ENCODE data around the gene STK38. TPM values are rescaled to one million over a fixed set of nuclear protein-coding genes. Genes with fewer than 3 reads are reported as not detected.
"Not testable (repeated sequence)": the region's sequence is repeated elsewhere in the genome, so short reads cannot be mapped to it uniquely, and the experiment has no call there.

STK38 gene
- total RNA-seq, 2 experiments from 2014 or later = 47.0 to 48.4 TPM

DNA sequence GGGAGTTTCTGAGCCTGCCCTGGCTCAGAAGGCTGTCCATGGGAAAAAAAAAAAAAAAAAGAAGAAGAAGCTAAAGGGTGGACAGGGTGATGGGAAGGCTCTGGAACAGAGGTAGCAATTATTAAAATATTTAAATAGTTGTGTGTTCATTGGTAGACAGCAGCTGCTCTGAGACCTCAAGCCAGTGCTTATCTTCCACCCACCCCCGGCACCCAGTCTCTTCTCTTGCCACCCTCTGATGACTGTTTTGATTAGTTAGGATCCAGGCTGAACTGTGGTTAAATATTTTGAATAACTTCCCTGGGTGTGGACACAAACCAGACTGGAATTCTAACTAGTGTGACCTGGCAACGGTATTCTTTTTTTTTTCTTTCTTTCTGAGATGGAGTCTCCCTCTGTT lies 30.0 kb upstream of the STK38 start:
- Histone ChIP-seq H3K36me3 (ENCODE audit: insufficient read depth, low read length) (no peaks in the 10 kb centered on the region), H3K9me3 (ENCODE audit: control insufficient read depth in 1 of 2, insufficient read depth in 1 of 2, low read length in 2 of 2) (no peaks in the 10 kb centered on the region), H3K4me3 (ENCODE audit: low read length) (no peak overlapping the region), H3K4me1 (ENCODE audit: insufficient read depth, low read length) (peaks cover 2% of the 10 kb centered on the region), H3K27me3 (ENCODE audit: control insufficient read depth in 1 of 2, insufficient read depth in 2 of 2, low read length in 2 of 2) (no peaks in the 10 kb centered on the region), H3K27ac (ENCODE audit: low read depth in 1 of 2, low read length in 2 of 2) (no peak overlapping the region)
- no peak overlapping the region for H3K4me3 Mint-ChIP-seq
- ATAC-seq (ENCODE audit: poor library complexity) (no peak), DNase-seq (no peak)
- POLR2A ChIA-PET = interaction anchor here (1.0 to 1.6 kb wide), 2 partner anchors 31 to 33 kb away, joined by 3 to 4 read pairs; no protein-coding TSS in a partner anchor
- CTCF ChIA-PET = no interaction called here
- intact Hi-C loops (cut with DNase I, micrococcal nuclease) = loop anchor here in 1 of 2 experiments (5.0 kb wide), 1 partner anchor 155 kb away; no protein-coding TSS in a partner anchor
- no peaks in the 10 kb centered on the region for H3K36me3 Mint-ChIP-seq (ENCODE audit: low read depth)
- no peak overlapping the region for H3K27ac Mint-ChIP-seq
- H3K4me1 Mint-ChIP-seq (ENCODE audit: low read depth) = peaks cover 9% of the 10 kb centered on the region
- TF ChIP-seq, protein P1, sequence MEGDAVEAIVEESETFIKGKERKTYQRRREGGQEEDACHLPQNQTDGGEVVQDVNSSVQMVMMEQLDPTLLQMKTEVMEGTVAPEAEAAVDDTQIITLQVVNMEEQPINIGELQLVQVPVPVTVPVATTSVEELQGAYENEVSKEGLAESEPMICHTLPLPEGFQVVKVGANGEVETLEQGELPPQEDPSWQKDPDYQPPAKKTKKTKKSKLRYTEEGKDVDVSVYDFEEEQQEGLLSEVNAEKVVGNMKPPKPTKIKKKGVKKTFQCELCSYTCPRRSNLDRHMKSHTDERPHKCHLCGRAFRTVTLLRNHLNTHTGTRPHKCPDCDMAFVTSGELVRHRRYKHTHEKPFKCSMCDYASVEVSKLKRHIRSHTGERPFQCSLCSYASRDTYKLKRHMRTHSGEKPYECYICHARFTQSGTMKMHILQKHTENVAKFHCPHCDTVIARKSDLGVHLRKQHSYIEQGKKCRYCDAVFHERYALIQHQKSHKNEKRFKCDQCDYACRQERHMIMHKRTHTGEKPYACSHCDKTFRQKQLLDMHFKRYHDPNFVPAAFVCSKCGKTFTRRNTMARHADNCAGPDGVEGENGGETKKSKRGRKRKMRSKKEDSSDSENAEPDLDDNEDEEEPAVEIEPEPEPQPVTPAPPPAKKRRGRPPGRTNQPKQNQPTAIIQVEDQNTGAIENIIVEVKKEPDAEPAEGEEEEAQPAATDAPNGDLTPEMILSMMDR (IDR thresholded peaks at IDR 0.05) = no peak
- H3K27me3 Mint-ChIP-seq = no peaks in the 10 kb centered on the region
- H3K9me3 Mint-ChIP-seq = no peaks in the 10 kb centered on the region

DNA sequence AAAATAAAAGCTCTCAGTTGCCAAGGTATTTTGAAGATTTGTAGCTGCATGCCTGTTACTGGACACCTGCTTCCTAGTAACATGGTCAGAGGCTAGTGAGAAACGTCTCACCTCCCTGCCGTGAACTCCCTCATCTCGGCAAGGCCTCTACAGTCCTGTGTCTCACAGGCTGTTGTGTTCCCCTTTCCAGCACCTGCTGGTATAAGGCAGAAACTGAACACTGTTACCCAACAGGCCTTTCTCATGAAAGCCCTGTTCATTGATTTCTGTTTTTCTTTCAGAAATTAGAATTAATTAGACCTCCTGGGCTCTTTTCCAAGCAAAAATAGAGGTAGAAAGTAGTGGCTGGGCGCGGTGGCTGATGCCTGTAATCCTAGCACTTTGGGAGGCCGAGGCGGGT lies 29.3 kb upstream of the STK38 start:
- Histone ChIP-seq H3K4me1 (ENCODE audit: insufficient read depth, low read length) (peaks cover 2% of the 10 kb centered on the region), H3K36me3 (ENCODE audit: insufficient read depth, low read length) (no peaks in the 10 kb centered on the region), H3K27ac (ENCODE audit: low read depth in 1 of 2, low read length in 2 of 2) (no peak overlapping the region), H3K27me3 (ENCODE audit: control insufficient read depth in 1 of 2, insufficient read depth in 2 of 2, low read length in 2 of 2) (no peaks in the 10 kb centered on the region), H3K9me3 (ENCODE audit: control insufficient read depth in 1 of 2, insufficient read depth in 1 of 2, low read length in 2 of 2) (no peaks in the 10 kb centered on the region), H3K4me3 (ENCODE audit: low read length) (no peak overlapping the region)
- TF ChIP-seq, protein P1 (IDR thresholded peaks at IDR 0.05) = no peak
- DNase-seq (no peak), ATAC-seq (ENCODE audit: poor library complexity) (no peak)
- H3K4me3 Mint-ChIP-seq = no peak overlapping the region
- peaks cover 9% of the 10 kb centered on the region for H3K4me1 Mint-ChIP-seq (ENCODE audit: low read depth)
- H3K9me3 Mint-ChIP-seq = no peaks in the 10 kb centered on the region
- CTCF ChIA-PET = interaction anchor here (0.7 kb wide), 1 partner anchor 17 kb away, joined by 3 read pairs; no protein-coding TSS in a partner anchor
- POLR2A ChIA-PET = interaction anchor here (1.0 to 2.1 kb wide), 3 partner anchors 17 to 32 kb away, joined by 3 to 6 read pairs (median 4); no protein-coding TSS in a partner anchor
- intact Hi-C loops (cut with DNase I, micrococcal nuclease) = loop anchor here in 1 of 2 experiments (5.0 kb wide), 1 partner anchor 154 kb away; no protein-coding TSS in a partner anchor
- H3K27ac Mint-ChIP-seq = no peak overlapping the region
- no peaks in the 10 kb centered on the region for H3K27me3 Mint-ChIP-seq
- H3K36me3 Mint-ChIP-seq (ENCODE audit: low read depth) = no peaks in the 10 kb centered on the region

DNA sequence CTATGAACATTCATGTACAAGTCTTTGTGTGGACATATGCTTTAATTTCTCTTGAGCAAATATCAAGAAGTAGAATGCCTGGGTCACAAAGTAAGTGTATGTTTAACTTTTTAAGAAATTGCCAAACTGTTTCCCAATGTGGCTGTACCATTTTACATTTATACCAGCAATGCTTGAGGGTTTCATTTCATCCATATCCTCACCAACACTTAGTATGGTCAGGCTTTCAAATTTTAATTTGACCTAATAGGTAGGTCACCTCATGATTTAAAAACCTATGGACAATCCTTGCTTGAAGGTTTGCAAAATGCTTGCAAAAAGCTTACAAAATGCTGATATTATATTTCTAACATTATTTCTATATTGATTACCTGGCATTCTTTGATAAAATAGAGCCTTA lies 27.4 kb upstream of the STK38 start:
- H3K27ac Mint-ChIP-seq = no peak overlapping the region
- DNase-seq = no peak
- H3K4me3 Mint-ChIP-seq = no peak overlapping the region
- intact Hi-C loops (cut with DNase I, micrococcal nuclease) = loop anchor here in 1 of 2 experiments (5.0 kb wide), 1 partner anchor 152 kb away; no protein-coding TSS in a partner anchor
- peaks cover 7% of the 10 kb centered on the region for H3K4me1 Mint-ChIP-seq (ENCODE audit: low read depth)
- TF ChIP-seq, protein P1 (IDR thresholded peaks at IDR 0.05) = no peak
- no peaks in the 10 kb centered on the region for H3K27me3 Mint-ChIP-seq
- Histone ChIP-seq H3K36me3 (ENCODE audit: insufficient read depth, low read length) (no peaks in the 10 kb centered on the region), H3K27ac (ENCODE audit: low read depth in 1 of 2, low read length in 2 of 2) (no peak overlapping the region), H3K4me1 (ENCODE audit: insufficient read depth, low read length) (peaks cover 2% of the 10 kb centered on the region), H3K27me3 (ENCODE audit: control insufficient read depth in 1 of 2, insufficient read depth in 2 of 2, low read length in 2 of 2) (no peaks in the 10 kb centered on the region), H3K4me3 (ENCODE audit: low read length) (no peak overlapping the region), H3K9me3 (ENCODE audit: control insufficient read depth in 1 of 2, insufficient read depth in 1 of 2, low read length in 2 of 2) (no peaks in the 10 kb centered on the region)
- ATAC-seq (ENCODE audit: poor library complexity) = no peak
- ChIA-PET CTCF (no interaction called here), POLR2A (interaction anchor here (2.1 kb wide), 1 partner anchor 19 kb away, joined by 6 read pairs; no protein-coding TSS in a partner anchor)
- H3K36me3 Mint-ChIP-seq (ENCODE audit: low read depth) = no peaks in the 10 kb centered on the region
- no peaks in the 10 kb centered on the region for H3K9me3 Mint-ChIP-seq

DNA sequence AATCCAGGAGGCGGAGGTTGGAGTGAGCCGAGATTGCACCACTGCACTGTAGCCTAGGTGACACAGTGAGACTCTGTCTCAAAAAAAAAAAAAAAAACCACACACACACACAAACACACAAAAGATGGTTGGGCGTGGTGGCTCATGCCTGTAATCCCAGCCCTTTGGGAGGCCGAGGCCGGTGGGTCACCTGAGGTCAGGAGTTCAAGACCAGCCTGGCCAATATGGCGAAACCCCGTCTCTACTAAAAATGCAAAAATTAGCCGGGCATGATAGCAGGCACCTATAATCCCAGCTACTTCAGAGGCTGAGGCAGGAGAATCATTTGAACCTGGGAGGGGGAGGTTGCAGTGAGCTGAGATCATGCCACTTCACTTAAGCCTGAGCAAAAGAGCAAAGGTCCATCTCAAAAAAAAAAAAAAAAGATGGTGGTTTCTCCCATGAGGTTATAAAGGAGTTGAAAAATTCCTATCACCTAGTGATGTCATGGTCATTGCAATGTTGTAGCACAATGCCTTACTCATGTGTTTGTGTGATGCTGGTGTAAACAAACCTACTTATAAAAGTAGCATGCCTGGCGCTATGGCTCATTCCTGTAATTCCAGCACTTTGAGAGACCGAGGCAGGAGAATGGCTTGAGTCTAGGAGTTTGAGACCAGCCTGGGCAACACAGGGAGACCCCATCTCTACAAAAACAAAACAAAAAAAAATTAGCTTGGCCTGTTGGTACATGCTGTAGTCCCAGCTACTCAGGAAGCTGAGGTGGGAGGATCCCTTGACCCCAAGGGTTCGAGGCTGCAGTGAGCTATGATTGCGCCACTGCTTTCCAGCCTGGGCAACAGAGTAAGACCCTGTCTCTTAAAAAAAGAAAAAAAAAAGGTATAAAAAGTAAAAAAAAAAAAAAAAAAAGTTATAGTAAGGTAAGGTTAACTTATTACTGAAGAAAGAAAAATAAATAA lies 25.4 kb upstream of the STK38 start:
- H3K4me1 Mint-ChIP-seq (ENCODE audit: low read depth); H3K4me3 Mint-ChIP-seq; H3K4me1 ChIP-seq (ENCODE audit: insufficient read depth, low read length); intact Hi-C loops (cut with DNase I, micrococcal nuclease); H3K36me3 Mint-ChIP-seq (ENCODE audit: low read depth); H3K27ac ChIP-seq (ENCODE audit: low read depth in 1 of 2, low read length in 2 of 2); DNase-seq; H3K27ac Mint-ChIP-seq; H3K27me3 ChIP-seq (ENCODE audit: control insufficient read depth in 1 of 2, insufficient read depth in 2 of 2, low read length in 2 of 2); H3K9me3 ChIP-seq (ENCODE audit: control insufficient read depth in 1 of 2, insufficient read depth in 1 of 2, low read length in 2 of 2); H3K36me3 ChIP-seq (ENCODE audit: insufficient read depth, low read length); H3K27me3 Mint-ChIP-seq; CTCF ChIA-PET; H3K9me3 Mint-ChIP-seq; ATAC-seq (ENCODE audit: poor library complexity); H3K4me3 ChIP-seq (ENCODE audit: low read length): not testable (repeated sequence)
- POLR2A ChIA-PET = interaction anchor here (0.8 kb wide), 1 partner anchor 52 kb away, joined by 3 read pairs; no protein-coding TSS in a partner anchor

Measured in CD4-positive, alpha-beta T cell (primary cell).